ENCODE results near the gene HSPB2.

HSPB2 gene

DNA sequence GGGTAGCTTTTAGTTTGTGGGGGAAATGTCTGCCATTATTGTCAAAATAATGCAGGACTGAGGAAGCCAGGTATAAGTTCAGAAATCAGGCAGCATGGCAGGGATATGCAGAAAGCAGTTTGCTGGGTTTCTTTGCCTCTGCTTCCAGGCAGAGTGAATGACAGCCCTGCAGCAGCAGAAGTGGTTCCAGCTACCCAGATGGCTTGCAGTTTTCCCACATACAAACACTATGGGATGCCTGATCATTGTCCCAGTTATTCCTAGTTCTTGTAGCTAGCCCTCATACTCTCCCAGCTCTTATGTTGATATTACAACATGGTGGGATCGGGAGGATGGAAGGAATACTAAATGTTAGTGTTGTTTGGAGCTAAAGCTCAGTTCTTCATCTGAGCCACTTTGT, 21.8 kb downstream of the HSPB2 start:
- no peak for TF ChIP-seq SPI1 (IDR thresholded peaks at IDR 0.05; ENCODE audit: borderline replicate concordance, low read depth)
- TF ChIP-seq, protein P1, sequence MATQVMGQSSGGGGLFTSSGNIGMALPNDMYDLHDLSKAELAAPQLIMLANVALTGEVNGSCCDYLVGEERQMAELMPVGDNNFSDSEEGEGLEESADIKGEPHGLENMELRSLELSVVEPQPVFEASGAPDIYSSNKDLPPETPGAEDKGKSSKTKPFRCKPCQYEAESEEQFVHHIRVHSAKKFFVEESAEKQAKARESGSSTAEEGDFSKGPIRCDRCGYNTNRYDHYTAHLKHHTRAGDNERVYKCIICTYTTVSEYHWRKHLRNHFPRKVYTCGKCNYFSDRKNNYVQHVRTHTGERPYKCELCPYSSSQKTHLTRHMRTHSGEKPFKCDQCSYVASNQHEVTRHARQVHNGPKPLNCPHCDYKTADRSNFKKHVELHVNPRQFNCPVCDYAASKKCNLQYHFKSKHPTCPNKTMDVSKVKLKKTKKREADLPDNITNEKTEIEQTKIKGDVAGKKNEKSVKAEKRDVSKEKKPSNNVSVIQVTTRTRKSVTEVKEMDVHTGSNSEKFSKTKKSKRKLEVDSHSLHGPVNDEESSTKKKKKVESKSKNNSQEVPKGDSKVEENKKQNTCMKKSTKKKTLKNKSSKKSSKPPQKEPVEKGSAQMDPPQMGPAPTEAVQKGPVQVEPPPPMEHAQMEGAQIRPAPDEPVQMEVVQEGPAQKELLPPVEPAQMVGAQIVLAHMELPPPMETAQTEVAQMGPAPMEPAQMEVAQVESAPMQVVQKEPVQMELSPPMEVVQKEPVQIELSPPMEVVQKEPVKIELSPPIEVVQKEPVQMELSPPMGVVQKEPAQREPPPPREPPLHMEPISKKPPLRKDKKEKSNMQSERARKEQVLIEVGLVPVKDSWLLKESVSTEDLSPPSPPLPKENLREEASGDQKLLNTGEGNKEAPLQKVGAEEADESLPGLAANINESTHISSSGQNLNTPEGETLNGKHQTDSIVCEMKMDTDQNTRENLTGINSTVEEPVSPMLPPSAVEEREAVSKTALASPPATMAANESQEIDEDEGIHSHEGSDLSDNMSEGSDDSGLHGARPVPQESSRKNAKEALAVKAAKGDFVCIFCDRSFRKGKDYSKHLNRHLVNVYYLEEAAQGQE (IDR thresholded peaks at IDR 0.05; ENCODE audit: insufficient replicate concordance, low read depth): no peak
- TF ChIP-seq, protein P2, sequence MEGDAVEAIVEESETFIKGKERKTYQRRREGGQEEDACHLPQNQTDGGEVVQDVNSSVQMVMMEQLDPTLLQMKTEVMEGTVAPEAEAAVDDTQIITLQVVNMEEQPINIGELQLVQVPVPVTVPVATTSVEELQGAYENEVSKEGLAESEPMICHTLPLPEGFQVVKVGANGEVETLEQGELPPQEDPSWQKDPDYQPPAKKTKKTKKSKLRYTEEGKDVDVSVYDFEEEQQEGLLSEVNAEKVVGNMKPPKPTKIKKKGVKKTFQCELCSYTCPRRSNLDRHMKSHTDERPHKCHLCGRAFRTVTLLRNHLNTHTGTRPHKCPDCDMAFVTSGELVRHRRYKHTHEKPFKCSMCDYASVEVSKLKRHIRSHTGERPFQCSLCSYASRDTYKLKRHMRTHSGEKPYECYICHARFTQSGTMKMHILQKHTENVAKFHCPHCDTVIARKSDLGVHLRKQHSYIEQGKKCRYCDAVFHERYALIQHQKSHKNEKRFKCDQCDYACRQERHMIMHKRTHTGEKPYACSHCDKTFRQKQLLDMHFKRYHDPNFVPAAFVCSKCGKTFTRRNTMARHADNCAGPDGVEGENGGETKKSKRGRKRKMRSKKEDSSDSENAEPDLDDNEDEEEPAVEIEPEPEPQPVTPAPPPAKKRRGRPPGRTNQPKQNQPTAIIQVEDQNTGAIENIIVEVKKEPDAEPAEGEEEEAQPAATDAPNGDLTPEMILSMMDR (IDR thresholded peaks at IDR 0.05; ENCODE audit: insufficient read depth, low read length): no peak
- TF ChIP-seq POLR2AphosphoS5 (IDR thresholded peaks at IDR 0.05; ENCODE audit: low read depth): no peak
- TF ChIP-seq GABPA (IDR thresholded peaks at IDR 0.05; ENCODE audit: low read depth): no peak
- no peak overlapping the region for H3K4me3 ChIP-seq (replicated peaks; ENCODE audit: insufficient read depth, low read length)
- H3K27ac ChIP-seq (replicated peaks): no peak overlapping the region
- no peak for DNase-seq (ENCODE audit: low read depth in 1 of 2, low spot score in 1 of 2)
- no peaks in the 10 kb centered on the region for H3K27me3 ChIP-seq (ENCODE audit: insufficient read depth, poor library complexity, severe bottlenecking)

DNA sequence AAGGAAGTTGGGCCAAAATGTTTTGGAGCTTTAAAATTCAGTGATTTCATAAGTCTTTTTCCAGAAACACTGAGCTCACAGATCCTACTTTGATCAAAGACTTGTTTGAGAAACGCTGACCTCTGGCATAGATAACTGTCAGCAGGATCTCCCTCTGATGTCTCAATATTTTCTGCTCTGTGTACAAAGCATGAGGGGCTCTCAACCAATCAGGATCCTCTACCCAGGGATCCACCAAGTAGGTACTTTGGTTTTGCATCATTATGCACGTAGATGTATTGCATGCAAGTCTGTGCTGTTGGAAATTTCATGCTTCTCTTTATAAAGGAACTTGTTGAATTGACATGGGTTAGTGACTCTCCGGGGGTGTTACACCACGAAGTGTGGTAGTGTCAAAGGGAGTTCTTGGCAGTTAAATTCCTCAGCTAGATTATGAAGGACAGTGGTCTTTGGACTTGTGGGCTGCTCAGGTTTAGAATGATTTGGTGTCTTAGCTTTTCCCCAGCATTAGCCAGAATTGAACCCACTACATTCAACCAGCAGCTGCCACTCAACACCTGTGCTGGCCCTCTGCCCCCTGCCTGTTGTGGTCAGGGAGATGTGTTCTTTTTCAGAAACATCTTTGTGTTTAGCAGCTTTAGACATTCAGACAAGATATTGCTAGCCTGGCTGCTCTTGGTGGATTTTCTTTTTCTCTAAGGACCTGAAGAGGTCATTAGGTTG, 22.9 kb downstream of the HSPB2 start:
- peak overlapping the region; percentile 33; the same call in 1 of the 2 replicates for H3K27ac ChIP-seq (replicated peaks)
- H3K4me3 ChIP-seq (replicated peaks; ENCODE audit: insufficient read depth, low read length): no peak overlapping the region
- H3K27me3 ChIP-seq (ENCODE audit: insufficient read depth, poor library complexity, severe bottlenecking): no peaks in the 10 kb centered on the region
- DNase-seq (ENCODE audit: low read depth in 1 of 2, low spot score in 1 of 2): peak; percentile 46 to 51
- TF ChIP-seq, protein P1 (IDR thresholded peaks at IDR 0.05; ENCODE audit: insufficient replicate concordance, low read depth): no peak
- TF ChIP-seq GABPA (IDR thresholded peaks at IDR 0.05; ENCODE audit: low read depth): no peak
- TF ChIP-seq SPI1 (IDR thresholded peaks at IDR 0.05; ENCODE audit: borderline replicate concordance, low read depth): no peak

DNA sequence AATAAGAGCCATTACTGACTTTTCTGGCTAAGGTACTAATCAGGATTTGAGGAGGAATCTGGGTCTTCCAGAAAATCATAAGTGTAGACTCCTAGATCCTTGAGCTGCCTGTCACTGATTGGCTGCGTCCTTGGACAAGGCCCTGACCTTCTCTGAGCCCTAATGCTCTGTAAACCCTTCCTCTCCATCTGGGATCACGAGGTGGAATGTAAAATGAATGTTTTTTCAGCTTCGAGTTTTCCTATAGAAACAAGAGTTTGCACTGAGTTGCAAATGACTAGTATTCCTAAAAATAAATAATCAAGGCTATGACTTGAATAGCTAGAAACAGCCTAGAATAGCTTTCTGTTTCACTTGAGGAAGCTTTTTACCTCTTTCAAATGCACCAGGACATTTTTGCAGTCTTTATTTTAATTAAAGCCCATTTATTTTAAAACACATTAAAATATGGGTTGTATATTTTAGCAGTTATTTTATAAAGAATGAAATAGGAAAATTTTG, 23.6 kb downstream of the HSPB2 start:
- no peak overlapping the region for H3K4me3 ChIP-seq (replicated peaks; ENCODE audit: insufficient read depth, low read length)
- DNase-seq (ENCODE audit: low read depth in 1 of 2, low spot score in 1 of 2): no peak
- TF ChIP-seq POLR2AphosphoS5 (IDR thresholded peaks at IDR 0.05; ENCODE audit: low read depth) (no peak), SPI1 (IDR thresholded peaks at IDR 0.05; ENCODE audit: borderline replicate concordance, low read depth) (no peak), GABPA (IDR thresholded peaks at IDR 0.05; ENCODE audit: low read depth) (no peak)
- TF ChIP-seq, protein P1 (IDR thresholded peaks at IDR 0.05; ENCODE audit: insufficient replicate concordance, low read depth): no peak
- TF ChIP-seq, protein P2 (IDR thresholded peaks at IDR 0.05; ENCODE audit: insufficient read depth, low read length): no peak
- peak overlapping the region; percentile 62 for H3K27ac ChIP-seq (replicated peaks)
- H3K27me3 ChIP-seq (ENCODE audit: insufficient read depth, poor library complexity, severe bottlenecking): no peaks in the 10 kb centered on the region

Data from HL-60 (cell line).